Activated naive CD8-positive, alpha-beta T cell treated with anti-CD3 and anti-CD28 coated beads, Interleukin-2, amount 10 ng/mL, durations not matched to agents 7 days and 5 days (primary cell): ENCODE measurements around the gene CREB3L2. TPM values are rescaled to one million over a fixed set of nuclear protein-coding genes. Genes with fewer than 3 reads are reported as not detected.
"Not testable (repeated sequence)": the region's sequence is repeated elsewhere in the genome, so short reads cannot be mapped to it uniquely, and the experiment has no call there.

Experiments
- ATAC-seq: fragments of 150-1000 bp; cut with Tn5 transposase; one replicate; pipeline ENCODE4 v1.10.0; 2021; ENCODE audit warnings: low read depth, moderate library complexity
- POLR2A ChIA-PET: fragments of 350-600 bp; sonication (Branson Sonifier 250); formaldehyde crosslinking; loops from one replicate; lab custom pipeline; 2021; ENCODE audit warnings: antibody characterized with exemption; lab: Charles Lee
- DNase-seq: peaks from one replicate; pipeline ENCODE4 v3.0.0; 2021
- H3K27ac Mint-ChIP-seq: one replicate; pipeline ENCODE4 v1.8.0; 2022; ENCODE audit warnings: mild to moderate bottlenecking, mixed read lengths
- H3K27me3 Mint-ChIP-seq: one replicate; pipeline ENCODE4 v1.8.0; 2022; ENCODE audit warnings: mild to moderate bottlenecking, moderate library complexity, mixed read lengths
- H3K36me3 Mint-ChIP-seq: one replicate; pipeline ENCODE4 v1.8.0; 2021; ENCODE audit warnings: mild to moderate bottlenecking, mixed read lengths
- H3K4me1 Mint-ChIP-seq: one replicate; pipeline ENCODE4 v1.8.0; 2021; ENCODE audit warnings: mixed read lengths
- H3K4me3 Mint-ChIP-seq: one replicate; pipeline ENCODE4 v1.8.0; 2022; ENCODE audit warnings: mild to moderate bottlenecking, moderate library complexity, mixed read lengths
- H3K9me3 Mint-ChIP-seq: one replicate; pipeline ENCODE4 v1.8.0; 2021; ENCODE audit warnings: mixed read lengths
- total RNA-seq, 2 experiments: library from RNA; stranded (reverse); gene quantifications; one replicate each; pipeline ENCODE4 v1.2.3, GENCODE V29; 2021

CREB3L2 gene
- total RNA-seq, 2 experiments from 2014 or later, result 20.6 to 25.4 TPM

DNA sequence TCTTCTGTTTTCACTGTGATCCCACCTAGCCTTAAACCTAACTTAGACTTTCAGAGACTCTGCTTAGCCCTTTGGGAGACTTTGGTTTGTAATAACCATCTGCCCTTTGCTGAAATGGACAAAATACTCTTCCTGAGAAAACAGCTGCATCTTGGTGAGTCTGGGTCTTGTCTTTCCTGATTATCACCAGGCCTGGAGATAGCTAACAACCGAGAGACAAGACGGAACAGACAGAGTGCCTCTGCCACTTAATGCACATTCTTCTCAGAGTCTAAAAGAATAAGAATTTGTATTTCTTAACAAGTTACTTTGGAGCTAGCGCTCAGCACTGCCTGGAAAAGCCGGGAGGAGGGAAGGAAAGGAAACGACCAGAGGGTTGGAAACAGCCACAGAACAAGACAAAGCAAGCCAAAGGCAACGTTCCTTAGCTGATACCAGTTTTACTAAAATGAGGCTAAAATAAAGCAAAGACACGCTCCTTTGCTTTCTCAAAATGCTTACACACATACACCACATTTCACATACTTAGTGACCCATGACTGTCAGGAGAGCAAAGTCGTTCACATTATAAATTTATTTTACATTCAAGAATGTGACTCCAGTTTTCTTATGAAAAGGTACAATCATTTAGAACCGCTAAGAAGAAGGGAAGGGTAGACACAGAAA, 84.8 kb downstream of the CREB3L2 start:
- no peak overlapping the region for H3K27ac Mint-ChIP-seq

DNA sequence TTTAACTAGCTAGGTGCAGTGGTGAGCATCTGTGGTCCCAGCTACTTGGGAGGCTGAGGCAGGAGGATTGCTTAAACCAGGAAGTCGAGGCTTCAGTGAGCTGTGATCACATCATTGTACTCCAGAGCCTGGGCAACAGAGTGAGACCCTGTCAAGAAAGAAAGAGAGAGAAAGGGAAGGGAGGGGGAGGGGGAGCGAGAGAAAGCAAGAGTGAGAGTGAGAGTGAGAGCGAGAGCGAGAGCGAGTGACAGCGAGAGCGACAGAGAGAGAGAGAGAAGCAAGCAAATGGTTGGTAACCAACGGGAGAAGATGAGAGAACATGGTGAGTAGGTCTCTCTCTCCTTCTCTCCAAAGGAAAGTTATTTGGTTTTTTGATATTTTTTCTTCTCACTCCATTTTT, 85.3 kb downstream of the CREB3L2 start:
- Mint-ChIP-seq H3K36me3 (peaks cover 19% of the 10 kb centered on the region), H3K4me3 (no peak overlapping the region), H3K27ac (no peak overlapping the region), H3K27me3 (no peaks in the 10 kb centered on the region), H3K9me3 (peaks cover 1% of the 10 kb centered on the region), H3K4me1 (peaks cover 10% of the 10 kb centered on the region)
- DNase-seq, result no peak
- POLR2A ChIA-PET, result no interaction called here
- ATAC-seq, result no peak

More for the DNA sequence above, 84.8 kb downstream of the CREB3L2 start:
- H3K4me1 Mint-ChIP-seq, result peaks cover 10% of the 10 kb centered on the region
- H3K36me3 Mint-ChIP-seq, result peaks cover 23% of the 10 kb centered on the region
- POLR2A ChIA-PET, result no interaction called here
- H3K27me3 Mint-ChIP-seq, result no peaks in the 10 kb centered on the region
- no peak for ATAC-seq
- DNase-seq, result no peak
- peaks cover 1% of the 10 kb centered on the region for H3K9me3 Mint-ChIP-seq
- H3K4me3 Mint-ChIP-seq, result no peak overlapping the region

DNA sequence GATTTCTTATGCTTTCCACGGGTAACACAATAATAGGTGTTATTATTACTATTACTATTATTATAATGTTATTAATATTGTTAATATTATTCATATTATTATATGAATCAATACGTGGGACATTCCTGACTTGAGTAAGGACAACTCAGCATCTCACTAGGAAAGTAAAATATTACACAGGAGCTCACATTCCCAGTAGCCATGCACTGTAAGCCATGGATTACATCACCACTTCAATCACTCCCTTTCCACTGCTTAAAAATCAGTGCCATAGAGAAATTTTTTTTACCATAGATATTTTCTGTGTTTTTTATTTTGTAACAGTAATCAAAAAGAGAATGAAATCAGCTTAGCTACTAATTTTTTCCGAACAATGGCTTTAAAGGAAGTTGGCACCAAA, 86.6 kb downstream of the CREB3L2 start:
- H3K4me1 Mint-ChIP-seq, result peaks cover 2% of the 10 kb centered on the region
- DNase-seq (no peak), ATAC-seq (no peak)
- H3K36me3 Mint-ChIP-seq, result peaks cover 14% of the 10 kb centered on the region
- H3K4me3 Mint-ChIP-seq, result no peak overlapping the region
- H3K27me3 Mint-ChIP-seq, result no peaks in the 10 kb centered on the region
- no peak overlapping the region for H3K27ac Mint-ChIP-seq
- POLR2A ChIA-PET, result no interaction called here
- H3K9me3 Mint-ChIP-seq, result no peaks in the 10 kb centered on the region

DNA sequence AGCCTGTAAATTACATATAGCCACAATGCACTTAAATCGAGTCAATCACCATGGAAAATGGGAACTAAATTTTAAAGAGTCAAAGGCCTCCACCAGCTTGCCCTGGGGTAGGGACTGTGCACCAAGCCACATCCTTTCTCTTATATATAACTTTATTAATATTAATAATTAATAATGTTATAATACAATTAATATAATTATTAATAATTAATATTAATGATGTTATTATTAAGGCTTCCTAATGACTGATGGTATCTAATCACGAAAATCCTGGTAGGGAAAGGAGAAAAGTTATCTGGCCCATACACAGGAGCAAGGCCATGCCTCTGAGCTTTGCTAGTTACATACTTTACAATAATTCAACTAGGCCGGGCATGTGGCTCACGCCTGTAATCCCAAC, 87.9 kb downstream of the CREB3L2 start:
- POLR2A ChIA-PET, result no interaction called here
- ATAC-seq (no peak), DNase-seq (no peak)
- no peak overlapping the region for H3K27ac Mint-ChIP-seq
- H3K27me3 Mint-ChIP-seq, result no peaks in the 10 kb centered on the region
- H3K4me3 Mint-ChIP-seq, result no peak overlapping the region
- no peaks in the 10 kb centered on the region for H3K9me3 Mint-ChIP-seq
- H3K4me1 Mint-ChIP-seq, result peaks cover 2% of the 10 kb centered on the region
- H3K36me3 Mint-ChIP-seq, result peaks cover 10% of the 10 kb centered on the region

DNA sequence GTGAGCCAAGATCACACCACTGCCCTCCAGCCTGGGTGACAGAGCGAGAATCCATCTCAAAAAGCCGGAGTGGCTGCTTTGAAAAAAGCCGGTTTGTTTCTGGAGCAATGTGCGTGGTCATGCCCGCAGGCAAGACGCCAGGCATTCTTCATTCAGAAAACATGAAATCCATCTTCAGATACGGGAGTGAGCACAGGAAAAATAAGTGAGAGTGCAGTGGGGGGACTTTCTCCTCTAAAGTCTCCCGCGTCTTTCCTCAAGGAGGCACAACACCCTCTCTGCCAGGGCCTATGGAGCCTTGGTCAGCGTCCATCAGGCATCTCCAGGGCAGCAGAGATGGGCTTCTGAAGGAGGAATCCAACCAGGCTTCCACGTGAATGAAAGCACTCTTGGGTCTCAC, 92.8 kb downstream of the CREB3L2 start:
- POLR2A ChIA-PET, result no interaction called here
- no peak overlapping the region for H3K4me3 Mint-ChIP-seq
- no peak overlapping the region for H3K27ac Mint-ChIP-seq
- H3K27me3 Mint-ChIP-seq, result no peaks in the 10 kb centered on the region
- H3K9me3 Mint-ChIP-seq, result peaks cover 3% of the 10 kb centered on the region
- H3K4me1 Mint-ChIP-seq, result no peaks in the 10 kb centered on the region
- no peak for ATAC-seq
- DNase-seq, result no peak
- H3K36me3 Mint-ChIP-seq, result peaks cover 34% of the 10 kb centered on the region

DNA sequence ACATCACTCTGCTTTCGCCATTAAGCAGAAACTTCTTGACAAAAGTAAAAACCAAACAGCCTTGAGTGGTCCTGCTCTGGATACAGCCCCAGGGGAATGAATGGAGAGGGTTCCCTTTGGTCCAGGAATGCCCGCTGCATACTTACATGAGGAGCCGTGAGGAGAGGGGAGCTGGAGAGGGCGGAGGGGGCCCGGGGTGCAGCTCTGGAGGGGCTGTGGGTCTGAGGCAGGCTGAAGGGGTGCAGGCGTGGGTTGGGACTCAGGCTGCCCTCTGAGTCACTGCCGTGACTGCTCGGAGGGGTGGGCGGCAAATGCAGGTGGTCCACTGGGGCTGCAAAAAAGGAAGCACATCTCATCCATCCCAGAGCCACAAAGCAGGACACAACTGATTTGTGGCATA, 93.8 kb downstream of the CREB3L2 start:
- peaks cover 32% of the 10 kb centered on the region for H3K36me3 Mint-ChIP-seq
- no peak overlapping the region for H3K4me3 Mint-ChIP-seq
- ATAC-seq, result no peak
- peaks cover 3% of the 10 kb centered on the region for H3K9me3 Mint-ChIP-seq
- POLR2A ChIA-PET, result no interaction called here
- DNase-seq, result no peak
- H3K27ac Mint-ChIP-seq, result no peak overlapping the region
- H3K27me3 Mint-ChIP-seq, result no peaks in the 10 kb centered on the region
- H3K4me1 Mint-ChIP-seq, result peaks cover 5% of the 10 kb centered on the region

DNA sequence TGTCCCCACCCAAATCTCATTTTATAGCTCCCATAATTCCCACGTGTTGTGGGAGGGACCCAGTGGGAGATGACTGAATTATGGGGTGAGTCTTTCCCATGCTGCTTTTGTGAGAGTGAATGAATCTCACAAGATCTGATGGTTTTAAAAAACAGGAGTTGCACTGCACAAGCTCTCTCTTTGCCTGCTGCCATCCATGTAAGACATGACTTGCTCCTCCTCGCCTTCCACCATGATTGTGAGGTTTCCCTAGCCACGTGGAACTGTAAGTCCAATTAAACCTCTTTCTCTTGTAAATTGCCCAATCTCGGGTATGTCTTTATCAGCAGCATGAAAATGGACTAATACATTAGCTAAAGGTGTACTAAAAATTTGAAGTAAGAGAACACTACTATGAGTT, 95.2 kb downstream of the CREB3L2 start:
- H3K27me3 Mint-ChIP-seq, H3K4me1 Mint-ChIP-seq, POLR2A ChIA-PET, H3K9me3 Mint-ChIP-seq, H3K27ac Mint-ChIP-seq, DNase-seq, H3K4me3 Mint-ChIP-seq, ATAC-seq: not testable (repeated sequence)
- peaks cover 31% of the 10 kb centered on the region for H3K36me3 Mint-ChIP-seq

DNA sequence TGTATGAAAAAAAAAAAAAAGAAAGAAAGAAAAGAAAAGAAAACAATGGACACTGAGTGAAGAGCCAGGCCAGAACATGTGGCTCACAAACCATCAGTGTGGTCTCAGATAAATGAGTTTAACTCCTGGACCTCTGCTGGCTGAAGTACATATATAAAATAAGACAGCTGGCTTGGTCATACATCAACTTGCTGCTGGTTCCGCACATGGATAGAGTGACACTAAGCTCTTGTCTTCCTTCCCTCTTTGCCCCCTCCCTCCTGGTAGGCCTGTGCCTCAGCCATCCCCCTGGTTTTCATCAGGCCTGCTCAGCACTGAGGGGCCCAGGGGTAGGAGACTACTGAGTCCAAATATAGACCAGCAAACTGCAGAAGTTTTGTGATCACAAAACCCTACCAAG, 97.1 kb downstream of the CREB3L2 start:
- POLR2A ChIA-PET, result interaction anchor here (1.0 kb wide), 1 partner anchor 95 kb away, joined by 6 read pairs; no protein-coding TSS in a partner anchor
- Mint-ChIP-seq H3K27ac (no peak overlapping the region), H3K4me1 (peaks cover 6% of the 10 kb centered on the region), H3K9me3 (peaks cover 3% of the 10 kb centered on the region), H3K4me3 (no peak overlapping the region), H3K36me3 (peaks cover 26% of the 10 kb centered on the region), H3K27me3 (no peaks in the 10 kb centered on the region)
- DNase-seq, result no peak
- no peak for ATAC-seq

DNA sequence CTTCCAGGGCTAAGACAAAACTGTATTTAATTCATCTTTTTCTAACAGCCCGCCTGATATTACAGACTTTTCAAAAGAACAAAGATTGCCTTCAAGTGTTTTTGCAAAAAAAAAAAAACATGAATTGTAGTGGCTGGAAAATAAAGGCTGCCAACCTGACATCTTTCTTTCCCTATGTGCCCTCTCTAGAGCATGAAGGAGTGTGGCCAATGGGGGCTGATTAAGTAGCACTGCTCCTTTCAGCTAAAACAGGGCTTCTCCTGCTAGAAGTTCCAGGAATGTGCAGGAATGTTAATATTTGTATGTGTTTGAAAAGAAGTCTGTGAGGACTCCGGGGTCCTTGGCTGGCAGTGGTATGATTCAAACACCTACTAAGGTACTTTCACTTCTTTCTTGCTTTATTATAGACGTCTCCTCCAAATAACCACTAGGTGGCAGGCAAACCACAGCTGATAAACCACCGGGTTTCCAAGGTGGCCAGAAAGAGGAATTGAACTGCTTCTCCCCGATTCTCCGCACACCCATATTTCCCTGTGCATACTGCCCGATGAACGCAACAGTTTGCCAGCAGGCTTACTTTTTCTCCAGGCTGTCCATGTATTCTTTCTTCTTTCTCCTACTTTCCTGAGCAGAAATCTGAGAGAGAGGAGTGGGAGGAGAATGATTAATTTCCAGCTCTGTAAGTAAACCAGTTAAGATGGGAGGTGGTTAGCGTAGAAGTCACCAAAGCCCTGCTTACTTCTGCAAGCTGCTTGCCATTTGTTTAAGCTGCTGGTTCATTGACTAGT, 98.3 kb downstream of the CREB3L2 start:
- no peaks in the 10 kb centered on the region for H3K27me3 Mint-ChIP-seq
- POLR2A ChIA-PET, result interaction anchor here (0.8 to 1.1 kb wide), 2 partner anchors 97 to 98 kb away, joined by 3 to 4 read pairs; partner anchors contain the start of gene CREB3L2
- ATAC-seq (peak; percentile 47), DNase-seq (peak; percentile 41)
- peak overlapping the region; percentile 40 for H3K27ac Mint-ChIP-seq
- H3K9me3 Mint-ChIP-seq, result peaks cover 3% of the 10 kb centered on the region
- H3K4me1 Mint-ChIP-seq, result peaks cover 14% of the 10 kb centered on the region
- peaks cover 27% of the 10 kb centered on the region for H3K36me3 Mint-ChIP-seq
- no peak overlapping the region for H3K4me3 Mint-ChIP-seq

DNA sequence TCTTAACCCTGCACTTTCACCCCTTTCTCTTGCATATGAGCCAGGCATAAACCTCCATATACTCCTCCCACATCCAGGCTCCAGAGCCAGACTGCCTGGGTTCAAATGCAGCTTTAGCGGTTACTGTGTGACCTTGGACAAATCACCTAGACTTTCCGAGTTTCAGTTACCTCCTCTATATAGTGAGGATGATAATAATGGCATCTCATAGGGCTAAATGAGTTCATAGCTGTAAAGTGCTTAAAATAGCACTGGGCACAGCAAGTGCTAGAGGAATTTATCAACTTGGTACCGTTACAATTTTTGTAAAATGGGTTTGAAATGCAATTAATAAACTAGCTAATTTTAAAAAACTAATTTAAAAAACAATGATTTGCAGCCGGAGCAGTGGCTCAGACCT, 101.7 kb downstream of the CREB3L2 start:
- peaks cover 22% of the 10 kb centered on the region for H3K4me1 Mint-ChIP-seq
- no peak overlapping the region for H3K4me3 Mint-ChIP-seq
- ATAC-seq, result no peak
- no peak for DNase-seq
- no peaks in the 10 kb centered on the region for H3K27me3 Mint-ChIP-seq
- no peak overlapping the region for H3K27ac Mint-ChIP-seq
- H3K36me3 Mint-ChIP-seq, result peaks cover 20% of the 10 kb centered on the region
- H3K9me3 Mint-ChIP-seq, result no peaks in the 10 kb centered on the region
- POLR2A ChIA-PET, result no interaction called here

DNA sequence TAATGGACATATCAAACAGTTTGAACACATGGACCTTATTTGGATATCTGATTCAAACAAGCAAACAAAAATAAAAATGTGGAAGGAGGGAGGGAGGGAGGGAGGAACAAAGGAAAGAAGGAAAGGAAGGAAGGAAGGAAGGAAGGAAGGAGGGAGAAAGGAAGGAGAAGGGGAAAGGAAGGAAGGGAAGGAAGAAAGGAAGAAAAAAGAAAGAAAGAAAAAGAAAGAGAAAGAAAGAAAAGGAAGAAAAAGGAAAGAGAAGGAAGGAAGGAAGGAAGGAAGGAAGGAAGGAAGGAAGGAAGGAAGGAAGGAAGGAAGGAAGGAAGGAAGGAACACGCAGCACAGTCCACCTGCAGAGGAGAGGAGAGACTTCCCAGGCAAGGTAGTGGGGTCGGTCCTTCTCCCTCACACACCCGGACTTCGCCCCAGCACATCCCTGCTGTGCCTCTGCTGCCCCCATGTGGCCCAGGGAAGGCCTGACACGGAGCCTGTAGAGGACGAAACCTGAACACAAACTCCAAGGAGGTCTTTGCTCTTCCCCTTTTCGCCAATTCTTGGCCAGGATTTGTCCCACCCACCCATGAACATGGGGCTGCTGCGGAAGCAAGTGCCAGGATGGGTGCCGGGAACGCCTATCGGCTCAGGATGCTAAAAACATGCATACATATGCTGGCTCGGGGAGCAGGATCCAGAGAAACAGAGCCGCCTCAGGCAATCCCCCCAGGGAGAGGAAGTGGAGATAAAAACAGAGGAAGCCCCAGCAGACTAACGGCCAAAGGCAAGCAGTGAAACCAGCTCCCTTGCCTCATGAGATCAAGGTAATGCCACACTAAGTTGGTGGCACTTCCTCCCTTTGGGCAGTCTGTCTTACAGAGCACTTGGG, 102.8 kb downstream of the CREB3L2 start:
- peak; percentile 93 for ATAC-seq
- peak overlapping the region; percentile 56 for H3K4me3 Mint-ChIP-seq
- peaks cover 22% of the 10 kb centered on the region for H3K36me3 Mint-ChIP-seq
- POLR2A ChIA-PET, result no interaction called here
- no peaks in the 10 kb centered on the region for H3K27me3 Mint-ChIP-seq
- no peaks in the 10 kb centered on the region for H3K9me3 Mint-ChIP-seq
- peak; percentile 86 for DNase-seq
- H3K4me1 Mint-ChIP-seq, result peaks cover 22% of the 10 kb centered on the region
- H3K27ac Mint-ChIP-seq, result peak overlapping the region; percentile 77

DNA sequence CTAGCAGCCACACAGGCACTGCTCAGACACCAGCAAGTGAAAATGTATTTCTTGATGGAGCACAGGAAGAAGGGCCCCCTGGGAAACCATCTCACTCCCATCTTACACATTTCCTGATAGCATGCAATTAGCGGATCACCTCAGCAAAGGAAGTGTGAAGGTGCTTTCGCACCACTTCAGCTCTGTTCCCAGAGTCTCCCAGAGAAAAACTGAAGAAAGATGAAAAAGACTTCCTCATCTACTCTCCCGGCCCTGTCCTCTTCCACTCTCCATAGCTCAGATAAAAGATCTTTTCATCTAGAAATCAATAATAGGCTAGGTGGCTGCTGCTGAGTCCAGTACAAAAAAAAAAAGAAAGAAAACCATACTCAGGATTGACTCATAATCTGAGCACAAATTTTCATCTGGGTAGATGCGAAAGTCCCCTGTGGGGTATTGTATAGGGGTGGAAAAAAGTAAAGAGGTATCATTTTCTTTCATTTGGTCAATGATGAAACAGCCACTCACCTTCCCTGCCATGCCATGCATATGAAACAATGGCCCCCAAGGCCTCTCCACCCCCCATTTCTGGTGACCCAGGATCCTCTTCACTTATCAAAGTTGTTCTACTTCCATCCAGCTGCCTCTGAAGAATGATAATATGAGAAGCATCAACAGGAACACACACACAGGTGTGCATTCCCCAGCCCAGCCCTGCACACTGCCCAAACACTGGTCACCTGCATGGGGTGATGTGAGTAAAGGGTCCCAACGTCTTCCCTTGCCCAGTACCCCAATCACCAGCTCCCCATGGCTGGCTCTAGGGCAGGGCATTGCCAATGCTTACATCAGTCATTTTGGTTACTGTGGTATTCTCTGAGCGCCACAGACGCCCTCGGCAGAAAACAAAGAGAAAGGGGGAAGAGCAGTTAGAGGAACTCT, 106.3 kb downstream of the CREB3L2 start:
- POLR2A ChIA-PET, result no interaction called here
- Mint-ChIP-seq H3K27me3 (no peaks in the 10 kb centered on the region), H3K27ac (peak overlapping the region; percentile 34), H3K36me3 (peaks cover 30% of the 10 kb centered on the region), H3K4me1 (peaks cover 17% of the 10 kb centered on the region), H3K4me3 (no peak overlapping the region), H3K9me3 (no peaks in the 10 kb centered on the region)
- DNase-seq, result no peak
- no peak for ATAC-seq
